ENCODE results near the gene STK36.
A peak's percentile ranks its signal among the peaks of the same experiment; 100 is the strongest.

Gene STK36

DNA sequence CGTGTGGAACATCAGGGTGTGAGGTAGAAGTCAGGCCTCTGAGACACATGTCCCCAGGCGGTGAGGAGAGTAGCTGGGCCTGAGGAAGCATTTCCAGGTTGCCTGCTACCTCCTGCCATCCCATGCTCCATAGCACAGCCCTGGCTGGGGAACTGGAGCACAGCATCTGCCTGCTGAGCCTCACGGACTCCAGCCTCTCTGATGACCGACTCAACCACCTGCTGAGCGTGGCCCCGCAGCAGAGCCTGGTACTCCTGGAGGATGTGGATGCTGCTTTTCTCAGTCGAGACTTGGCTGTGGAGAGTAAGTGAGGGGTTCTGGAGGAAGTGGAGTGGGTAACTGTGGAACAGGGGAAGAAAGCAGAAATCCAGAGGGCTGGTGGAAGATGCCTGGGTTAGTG is 9.5 kb upstream of the STK36 start:
- DNase-seq = no peak

- no peak for DNase-seq
Observed at GRCh38 chr2:218662827-218663226, 9.1 kb upstream of the STK36 start.

DNA sequence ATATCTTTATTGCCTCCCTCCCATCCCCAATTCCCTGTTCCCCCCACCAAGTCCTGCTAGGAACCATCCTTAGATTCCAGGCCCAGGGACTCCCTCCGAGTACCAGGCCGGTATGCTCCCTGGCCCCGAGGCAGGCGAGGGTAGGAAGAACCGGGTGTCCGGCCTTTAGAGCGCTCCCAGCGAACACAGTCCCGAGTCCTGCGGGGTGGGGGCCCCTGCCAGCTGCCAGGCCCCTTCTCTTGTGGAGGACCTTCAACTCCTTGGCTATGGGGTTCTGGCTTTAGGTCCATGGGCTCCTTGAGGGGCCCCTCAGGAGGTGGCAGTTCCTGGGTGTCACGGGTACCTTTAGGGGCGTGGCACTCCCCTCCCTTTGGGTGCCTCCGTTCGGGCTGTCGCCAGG is 8.0 kb upstream of the STK36 start:
- no peak for DNase-seq

GRCh38 chr2:218664653-218665052 is 7.2 kb upstream of the STK36 start:
- no peak for DNase-seq

DNA sequence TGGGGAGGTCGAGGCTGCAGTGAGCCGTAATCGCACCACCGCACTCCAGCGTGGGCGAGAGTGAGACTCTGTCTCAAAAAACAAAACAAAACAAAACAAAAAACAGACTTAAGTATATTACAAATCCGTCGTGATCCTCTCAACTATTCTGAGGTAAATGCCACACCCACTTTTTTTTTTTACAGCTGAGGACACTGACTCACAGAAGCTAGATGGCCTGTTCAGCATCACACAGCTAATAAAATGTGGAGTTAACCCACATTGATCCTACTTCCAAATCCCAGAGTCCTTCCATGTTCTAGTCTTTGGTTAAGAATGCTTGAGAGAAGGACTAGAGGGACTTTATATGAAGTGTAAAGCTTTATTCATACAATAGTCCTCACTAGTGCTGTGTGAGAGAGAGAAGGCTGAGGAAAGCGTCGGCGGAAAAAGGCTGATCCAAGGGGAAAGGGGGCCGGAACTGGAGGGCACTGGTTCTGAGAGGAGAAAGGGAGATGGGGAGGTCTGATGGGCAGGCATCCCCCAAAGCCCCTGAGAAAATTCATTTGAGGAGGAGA is 711 bp upstream of the STK36 start:
- no peak for DNase-seq

DNA sequence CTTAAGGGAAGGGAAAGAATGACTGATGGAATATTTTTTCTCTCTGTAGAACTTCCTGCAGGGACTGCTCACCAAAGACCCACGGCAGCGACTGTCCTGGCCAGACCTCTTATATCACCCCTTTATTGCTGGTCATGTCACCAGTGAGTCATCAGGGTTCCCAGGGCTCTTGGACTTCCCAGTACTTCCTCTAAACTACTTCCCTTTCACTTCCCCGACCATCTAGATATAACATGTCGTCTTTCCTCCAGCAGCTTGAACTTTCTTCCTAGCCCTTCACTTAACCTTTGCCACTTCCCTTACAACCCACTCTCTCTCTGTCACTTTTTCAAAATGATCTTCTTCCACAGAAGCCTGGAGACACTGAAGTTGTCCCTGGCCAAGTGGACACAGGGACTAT is 7.2 kb downstream of the STK36 start:
- DNase-seq = no peak

GRCh38 chr2:218680061-218680460 is 8.2 kb downstream of the STK36 start:
- DNase-seq = no peak

GRCh38 chr2:218687400-218688060 is 15.6 kb downstream of the STK36 start:
- peak; percentile 34 for DNase-seq

GRCh38 chr2:218691234-218691633 is 19.3 kb downstream of the STK36 start:
- DNase-seq = no peak

DNA sequence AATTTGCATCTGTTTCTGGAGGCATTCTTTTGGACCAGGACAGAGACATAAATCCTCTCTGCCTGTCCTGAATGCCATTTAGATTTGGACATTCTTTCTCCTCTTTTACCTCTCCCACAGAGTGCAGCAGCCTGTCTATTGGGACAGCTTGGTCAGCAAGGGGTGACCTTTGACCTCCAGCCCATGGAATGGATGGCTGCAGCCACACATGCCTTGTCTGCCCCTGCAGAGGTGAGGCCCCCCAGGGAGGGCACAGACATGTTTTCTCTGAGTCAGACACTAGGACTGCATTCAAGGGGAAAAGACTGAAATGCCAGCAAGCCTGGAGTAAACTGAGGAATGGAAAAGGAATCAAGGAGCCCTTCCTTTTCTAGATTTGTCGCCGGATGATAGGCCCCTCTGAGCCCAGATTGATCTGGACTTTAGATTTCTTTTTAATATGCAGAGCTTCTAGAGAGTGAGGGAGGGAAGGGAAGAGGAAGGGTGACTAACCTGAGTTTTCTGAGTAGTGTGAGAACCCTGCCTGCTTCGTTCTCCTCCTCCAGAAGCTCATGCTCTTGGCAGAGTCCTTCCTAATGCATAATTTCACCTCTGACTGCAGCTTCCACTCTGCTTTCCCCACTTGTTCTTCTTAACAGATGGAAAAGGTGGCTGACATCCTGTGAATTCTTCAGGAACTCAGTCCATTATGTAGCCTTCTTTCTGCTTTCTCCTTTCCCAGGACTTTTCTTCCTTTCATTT is 22.7 kb downstream of the STK36 start:
- DNase-seq = no peak

DNA sequence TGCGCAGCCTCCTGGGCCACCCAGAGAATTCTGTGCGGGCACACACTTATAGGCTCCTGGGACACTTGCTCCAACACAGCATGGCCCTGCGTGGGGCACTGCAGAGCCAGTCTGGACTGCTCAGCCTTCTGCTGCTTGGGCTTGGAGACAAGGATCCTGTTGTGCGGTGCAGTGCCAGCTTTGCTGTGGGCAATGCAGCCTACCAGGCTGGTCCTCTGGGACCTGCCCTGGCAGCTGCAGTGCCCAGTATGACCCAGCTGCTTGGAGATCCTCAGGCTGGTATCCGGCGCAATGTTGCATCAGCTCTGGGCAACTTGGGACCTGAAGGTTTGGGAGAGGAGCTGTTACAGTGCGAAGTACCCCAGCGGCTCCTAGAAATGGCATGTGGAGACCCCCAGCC is 27.0 kb downstream of the STK36 start:
- no peak for DNase-seq

GRCh38 chr2:218701806-218702205 is 29.9 kb downstream of the STK36 start:
- DNase-seq = no peak

DNA sequence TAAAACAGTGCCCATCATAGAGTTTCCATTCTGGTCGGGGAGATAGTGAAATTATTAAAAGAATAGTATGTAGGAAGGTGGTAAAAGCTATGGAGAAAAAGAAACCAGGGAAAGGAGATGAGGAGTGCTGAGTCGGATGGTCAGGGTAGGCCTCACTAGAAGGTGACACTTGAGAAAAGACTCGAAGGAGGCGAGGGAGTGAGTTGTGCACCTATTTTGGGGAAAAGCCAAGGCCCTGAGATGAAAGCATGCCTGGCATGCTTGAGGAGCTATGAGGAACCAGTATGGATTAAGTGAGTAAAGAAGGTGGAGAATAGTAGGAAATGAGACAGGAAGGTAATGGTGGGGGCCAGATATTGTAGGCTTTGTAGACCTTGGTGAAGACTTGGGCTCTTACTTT is 31.5 kb downstream of the STK36 start:
- DNase-seq = no peak

- no peak for DNase-seq
Observed at GRCh38 chr2:218708086-218708485, 36.2 kb downstream of the STK36 start.

DNA sequence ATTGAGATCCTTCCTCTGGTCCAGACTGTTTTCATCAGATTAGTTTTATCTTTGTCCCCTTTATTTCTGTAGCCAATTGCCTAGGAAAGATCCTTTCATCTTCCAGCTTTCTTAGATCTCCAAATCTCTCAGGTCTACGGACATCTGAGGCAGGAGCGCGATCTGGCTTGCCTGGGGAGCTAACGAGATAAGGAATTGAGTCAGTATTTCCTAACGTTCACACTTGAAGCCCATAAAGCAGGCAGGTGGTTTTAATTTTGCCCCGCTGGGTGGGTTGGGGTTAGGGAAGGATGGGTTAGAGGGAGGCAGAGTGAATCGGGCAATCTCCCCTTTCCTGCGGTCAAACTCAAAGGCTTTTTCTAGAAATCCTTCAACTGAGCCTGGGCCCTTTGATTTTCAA is 38.0 kb downstream of the STK36 start:
- no peak for DNase-seq

DNA sequence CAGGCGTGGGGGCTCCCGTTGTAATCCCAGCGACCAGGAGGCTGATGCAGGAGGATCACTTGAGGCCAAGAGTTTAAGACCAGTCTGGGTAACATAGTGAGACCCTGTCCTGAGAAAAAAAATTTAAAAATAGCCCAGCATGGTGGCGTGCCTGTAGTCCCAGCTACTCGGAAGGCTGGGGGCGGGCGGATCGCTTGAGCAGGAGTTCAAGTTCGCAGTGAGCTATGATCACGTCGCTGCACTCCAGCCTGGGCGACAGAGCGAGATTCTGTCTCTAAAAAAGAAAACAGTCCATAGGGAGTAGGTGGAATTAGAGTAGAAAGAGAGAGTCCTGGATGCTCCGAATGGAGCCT is 38.4 kb downstream of the STK36 start:
- no peak for DNase-seq

GRCh38 chr2:218710687-218711549 is 39.0 kb downstream of the STK36 start, which contains the start of gene TTLL4:
TSS of gene TTLL4 (plus strand) at chr2:218710835. CDS start at chr2:218737677, 26,842 bp downstream.
- DNase-seq = peak; percentile 91

DNA sequence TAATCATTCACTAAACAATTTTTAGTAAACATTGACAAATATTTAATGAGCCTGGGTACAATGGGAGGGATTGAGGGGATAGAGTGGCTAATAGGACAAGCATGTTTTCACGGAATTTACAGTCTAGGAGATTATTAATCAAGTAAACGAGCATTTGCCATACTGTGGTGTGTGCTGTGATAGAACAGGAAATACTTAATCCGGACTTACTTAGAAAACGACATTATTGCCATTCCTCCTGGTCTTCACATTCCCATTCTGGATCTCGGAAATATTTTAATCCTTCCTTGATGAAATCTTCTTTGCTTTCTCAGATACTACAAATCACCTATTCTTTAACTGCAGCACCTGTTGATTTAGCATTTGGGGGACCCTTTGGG is 39.7 kb downstream of the STK36 start:
- DNase-seq = no peak

- DNase-seq = no peak
Observed at GRCh38 chr2:218713922-218714321, 42.0 kb downstream of the STK36 start.

DNA sequence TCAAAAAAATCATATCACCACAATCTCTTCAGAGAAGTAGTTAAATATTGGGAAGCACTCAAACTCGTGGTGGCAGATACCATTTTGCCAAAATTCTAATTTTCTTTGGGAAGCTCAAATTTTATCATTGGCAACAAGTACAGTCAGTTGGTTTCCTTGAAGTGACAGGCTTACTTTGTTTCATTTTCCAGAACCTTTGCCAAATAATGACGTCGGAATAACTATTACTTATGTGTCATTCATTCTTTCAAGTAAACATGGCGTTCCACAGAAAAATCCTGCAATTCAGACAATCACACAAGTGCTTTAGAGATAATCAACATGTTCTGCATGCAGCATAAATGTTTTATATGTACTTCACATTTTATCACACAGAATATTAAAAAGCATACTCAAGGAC is 44.2 kb downstream of the STK36 start:
- no peak for DNase-seq

DNA sequence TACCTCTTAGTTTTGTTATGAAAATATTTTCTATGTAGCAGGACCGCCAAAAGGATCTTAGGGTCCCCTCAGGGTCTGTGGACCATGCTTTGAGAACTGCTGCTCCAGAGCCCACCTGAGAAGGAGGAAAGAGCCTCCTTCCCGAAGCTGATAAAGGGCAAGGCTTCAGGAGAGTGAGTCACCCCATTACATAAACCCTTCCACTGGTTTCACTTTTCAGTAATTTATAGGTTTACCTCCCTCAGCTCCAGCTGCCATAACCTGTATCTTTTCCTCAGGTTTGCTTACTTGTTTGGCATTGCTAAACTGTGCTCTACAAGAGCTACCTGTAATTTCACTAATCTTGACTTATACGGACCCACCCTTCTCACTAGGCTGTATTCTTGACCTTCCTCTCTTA is 45.4 kb downstream of the STK36 start:
- no peak for DNase-seq

- DNase-seq = no peak
Observed at GRCh38 chr2:218718058-218718457, 46.2 kb downstream of the STK36 start.

- DNase-seq = no peak
Observed at GRCh38 chr2:218719457-218719856, 47.6 kb downstream of the STK36 start.

All from NCI-H526 treated with DMSO at 0.1 percent for 48 hours (cell line).